Lower leg skin (tissue), 4 donors: ENCODE measurements around the gene EHD4. TPM values are rescaled to one million over a fixed set of nuclear protein-coding genes. Genes with fewer than 3 reads are reported as not detected.

Experiments used
- DNase-seq, 2 donors: peaks; one replicate each; pipeline ENCODE4 v3.0.0-alpha.2; 2019; ENCODE audit warnings: low spot score in 2 of 2
- H3K4me3 ChIP-seq: fragments of 200-600 bp; sonication (generic); 2 replicates; pipeline ENCODE4 v1.5.1; 2017; ENCODE audit warnings: mild to moderate bottlenecking, low read depth; ENCODE audit not compliant: poor library complexity, severe bottlenecking
- POLR2A ChIP-seq, 2 donors: fragments of 450-650 bp; IDR thresholded peaks; one replicate each; pipeline ENCODE4 v1.6.1; 2016 to 2017; ENCODE audit warnings: antibody characterized with exemption in 2 of 2, mild to moderate bottlenecking in 1 of 2, moderate library complexity in 1 of 2
- WGBS, 2 donors: methylation state at CpG; one replicate each; pipeline ENCODE4 v1.1.5; 2018; 5-methylcytosine and 5-hydroxymethylcytosine counted together
- intact Hi-C: fragments of 100-400 bp; cut with DNase I; formaldehyde crosslinking; loops from one replicate; pipeline ENCODE4 v1.15.0; 2023; ENCODE audit warnings: low total_unique reads
- total RNA-seq, 4 donors: library from RNA; depleted of rRNA; stranded (reverse); fragments of >200 nt; gene quantifications; one replicate each; pipeline ENCODE4 v1.1.0, GENCODE V29; 2016
- TF ChIP-seq, protein P1 (sequence below), 3 donors: fragments of 450-650 bp; IDR thresholded peaks; one replicate each; pipeline ENCODE4 v1.5.1; 2016; ENCODE audit warnings: antibody characterized with exemption in 3 of 3, mild to moderate bottlenecking in 3 of 3, moderate library complexity in 2 of 3

EHD4 gene
- total RNA-seq, 4 donors from 2014 or later = 19.6 to 27.3 (median 23.3) TPM

DNA sequence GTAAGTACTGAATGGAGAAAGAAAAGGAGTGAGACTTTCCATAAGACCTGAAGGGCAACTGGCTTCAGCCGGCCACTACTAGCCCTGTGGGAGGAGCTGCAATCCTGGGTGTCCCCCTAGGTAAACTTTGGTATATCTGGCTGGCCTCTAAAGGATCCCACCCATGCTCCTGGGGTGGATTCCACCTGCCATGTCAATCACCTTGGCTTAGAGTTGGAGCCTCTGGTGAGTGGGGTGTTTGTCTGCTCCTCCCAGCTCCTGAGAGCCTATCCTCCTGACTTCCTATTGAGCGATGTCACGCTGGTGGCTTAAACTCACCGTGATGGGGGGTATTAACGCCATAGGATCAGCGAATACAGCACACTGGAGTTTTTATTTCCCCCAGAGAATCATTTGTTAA is 81.1 kb downstream of the EHD4 start:
- H3K4me3 ChIP-seq = no peak overlapping the region
- TF ChIP-seq, protein P1, sequence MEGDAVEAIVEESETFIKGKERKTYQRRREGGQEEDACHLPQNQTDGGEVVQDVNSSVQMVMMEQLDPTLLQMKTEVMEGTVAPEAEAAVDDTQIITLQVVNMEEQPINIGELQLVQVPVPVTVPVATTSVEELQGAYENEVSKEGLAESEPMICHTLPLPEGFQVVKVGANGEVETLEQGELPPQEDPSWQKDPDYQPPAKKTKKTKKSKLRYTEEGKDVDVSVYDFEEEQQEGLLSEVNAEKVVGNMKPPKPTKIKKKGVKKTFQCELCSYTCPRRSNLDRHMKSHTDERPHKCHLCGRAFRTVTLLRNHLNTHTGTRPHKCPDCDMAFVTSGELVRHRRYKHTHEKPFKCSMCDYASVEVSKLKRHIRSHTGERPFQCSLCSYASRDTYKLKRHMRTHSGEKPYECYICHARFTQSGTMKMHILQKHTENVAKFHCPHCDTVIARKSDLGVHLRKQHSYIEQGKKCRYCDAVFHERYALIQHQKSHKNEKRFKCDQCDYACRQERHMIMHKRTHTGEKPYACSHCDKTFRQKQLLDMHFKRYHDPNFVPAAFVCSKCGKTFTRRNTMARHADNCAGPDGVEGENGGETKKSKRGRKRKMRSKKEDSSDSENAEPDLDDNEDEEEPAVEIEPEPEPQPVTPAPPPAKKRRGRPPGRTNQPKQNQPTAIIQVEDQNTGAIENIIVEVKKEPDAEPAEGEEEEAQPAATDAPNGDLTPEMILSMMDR (IDR thresholded peaks at IDR 0.05) = no peak
- TF ChIP-seq POLR2A (IDR thresholded peaks at IDR 0.05) = no peak
- DNase-seq = no peak
- 94 to 99% methylated on average over 6 of the region's 6 CpGs for WGBS, 2 donors
- intact Hi-C loops = no loop called here

DNA sequence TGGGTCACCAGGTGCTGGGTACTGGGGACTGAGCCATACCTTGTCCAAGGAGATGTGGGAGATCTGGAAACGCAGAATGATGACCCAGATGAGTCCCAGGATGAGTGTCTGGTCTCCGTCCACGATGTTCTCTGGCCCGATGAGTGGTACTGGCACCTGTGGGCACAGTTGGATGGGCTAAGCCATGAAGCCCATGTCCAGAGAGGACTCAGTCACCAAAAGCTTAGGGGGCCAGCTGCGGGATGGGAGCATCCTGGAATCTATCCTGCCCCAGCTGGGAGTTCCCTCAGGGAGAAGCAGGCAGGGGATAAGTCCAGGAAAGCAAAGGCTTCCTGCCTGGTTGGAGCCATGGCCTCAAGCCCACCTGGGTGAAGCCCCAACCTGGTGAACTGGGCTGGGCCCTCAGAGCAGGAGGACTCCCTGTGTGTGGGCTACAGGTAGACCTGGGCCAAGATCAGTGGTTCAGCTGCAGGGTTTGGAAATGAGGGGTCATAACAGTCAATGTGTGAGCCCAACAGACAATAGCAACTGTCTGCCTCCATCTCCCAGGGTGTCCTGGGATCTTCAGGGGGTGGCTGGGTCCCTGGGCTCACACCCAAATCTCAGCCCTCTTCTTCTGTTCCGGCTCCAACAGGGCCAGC is 82.2 kb downstream of the EHD4 start:
- intact Hi-C loops = no loop called here
- H3K4me3 ChIP-seq = no peak overlapping the region
- DNase-seq = no peak
- 91 to 92% methylated on average over 5 to 6 of the region's 6 CpGs for WGBS, 2 donors
- TF ChIP-seq POLR2A (IDR thresholded peaks at IDR 0.05) = no peak
- TF ChIP-seq, protein P1 (IDR thresholded peaks at IDR 0.05) = no peak

DNA sequence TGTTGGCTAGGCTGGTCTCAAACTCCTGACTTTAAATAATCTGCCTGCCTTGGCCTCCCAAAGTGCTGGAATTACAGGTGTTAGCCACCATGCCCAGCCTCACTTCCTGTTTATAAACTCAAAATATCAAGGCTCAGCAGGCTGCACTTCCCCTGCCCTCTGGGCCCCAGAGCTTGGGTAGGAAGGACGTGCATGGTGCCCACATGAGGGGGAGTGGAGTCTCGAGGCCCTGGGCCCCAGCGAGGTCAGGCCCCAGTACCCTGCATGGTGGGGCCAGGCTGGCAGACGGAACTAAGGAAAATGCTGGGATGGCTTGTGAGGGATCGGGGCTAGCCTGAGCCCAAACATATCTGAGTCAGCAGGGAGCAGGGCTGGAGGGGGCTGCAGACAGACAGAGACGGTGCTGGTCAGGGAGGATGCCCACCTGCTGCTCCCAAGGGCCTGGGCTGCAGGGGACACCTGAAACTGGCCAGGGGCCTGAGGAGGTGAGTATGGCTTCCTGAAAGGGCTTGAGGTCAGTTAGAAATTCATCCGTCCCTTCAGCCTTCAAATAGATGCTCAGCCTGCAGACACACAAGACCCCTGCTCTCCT is 83.6 kb downstream of the EHD4 start:
- no peak for DNase-seq
- TF ChIP-seq, protein P1 (IDR thresholded peaks at IDR 0.05) = no peak
- TF ChIP-seq POLR2A (IDR thresholded peaks at IDR 0.05) = no peak
- no peak overlapping the region for H3K4me3 ChIP-seq
- intact Hi-C loops = no loop called here
- 91% methylated on average over 7 of the region's 7 CpGs for WGBS, 2 donors

DNA sequence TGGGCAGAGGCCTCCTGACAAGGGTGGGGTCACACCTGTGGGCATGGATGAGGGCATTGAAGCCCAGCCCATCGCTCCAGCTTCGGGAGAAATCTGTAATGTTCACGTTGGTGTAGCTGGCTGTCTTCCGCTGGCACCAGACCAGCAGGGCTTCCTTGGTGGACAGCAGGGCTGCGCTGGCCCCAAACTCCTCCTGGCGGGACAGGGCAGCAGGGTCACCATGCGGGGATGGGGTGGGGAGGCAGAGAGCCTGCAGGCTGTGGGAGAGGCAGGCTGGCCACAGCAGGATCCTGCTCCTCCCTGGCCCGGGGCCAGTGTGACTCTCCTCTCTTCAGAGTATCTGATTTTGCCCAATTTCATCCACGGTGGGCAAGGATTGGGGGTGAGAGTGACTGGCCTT is 84.5 kb downstream of the EHD4 start:
- WGBS, 2 donors = 82 to 92% methylated on average over 8 to 9 of the region's 9 CpGs
- TF ChIP-seq POLR2A (IDR thresholded peaks at IDR 0.05) = no peak
- TF ChIP-seq, protein P1 (IDR thresholded peaks at IDR 0.05) = no peak
- intact Hi-C loops = no loop called here
- DNase-seq = no peak
- no peak overlapping the region for H3K4me3 ChIP-seq

DNA sequence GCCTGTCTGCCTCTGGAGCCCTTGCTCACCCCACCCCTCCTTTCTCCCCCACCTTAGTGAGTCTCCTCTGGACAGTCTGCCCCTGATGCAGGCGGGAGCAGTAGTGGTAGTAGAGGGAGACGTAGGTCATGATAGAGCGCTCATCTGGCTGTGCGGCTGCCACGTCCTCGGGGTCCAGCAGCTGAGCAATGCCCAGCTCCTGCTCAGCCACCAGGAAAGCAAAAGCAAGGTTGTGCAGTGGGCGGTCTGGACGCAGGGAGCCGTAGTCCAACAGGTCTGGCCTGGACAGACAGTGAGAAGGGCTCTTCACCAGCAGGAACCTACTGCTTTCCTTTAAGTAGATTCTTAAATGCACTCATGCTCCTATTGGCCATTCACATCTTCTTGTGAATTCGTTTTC is 85.2 kb downstream of the EHD4 start:
- WGBS, 2 donors = 96 to 98% methylated on average over 10 of the region's 10 CpGs

More for the DNA sequence above, 85.2 kb downstream of the EHD4 start:
- no peak for DNase-seq
- TF ChIP-seq POLR2A (IDR thresholded peaks at IDR 0.05) = no peak
- TF ChIP-seq, protein P1 (IDR thresholded peaks at IDR 0.05) = no peak
- intact Hi-C loops = no loop called here
- no peak overlapping the region for H3K4me3 ChIP-seq
